Measurements from ENCODE around the gene ATP6V1B1.

Gene ATP6V1B1

GRCh38 chr2:70906439-70907005 lies 29.2 kb upstream of the ATP6V1B1 start:
- Histone ChIP-seq H3K4me3 (ENCODE audit: insufficient read length, low read depth) (no peak overlapping the region), H3K36me3 (ENCODE audit: insufficient read depth, insufficient read length, low read length) (peaks cover 12% of the 10 kb centered on the region), H3K9me3 (ENCODE audit: insufficient read depth, low read length) (no peaks in the 10 kb centered on the region), H3K27me3 (ENCODE audit: insufficient read depth, insufficient read length) (peaks cover 31% of the 10 kb centered on the region), H3K4me1 (ENCODE audit: insufficient read depth, insufficient read length) (peaks cover 3% of the 10 kb centered on the region), H3K9ac (ENCODE audit: insufficient read length, low read depth) (no peak overlapping the region)
- no peak for DNase-seq (ENCODE audit: low read depth, low spot score)
- TF ChIP-seq ZNF274 (IDR thresholded peaks at IDR 0.05; ENCODE audit: low read depth, low read length), result no peak
- TF ChIP-seq SUZ12 (IDR thresholded peaks at IDR 0.05; ENCODE audit: extremely low read depth, insufficient read depth, insufficient read length), result no peak
- no peak for TF ChIP-seq YY1 (IDR thresholded peaks at IDR 0.05; ENCODE audit: insufficient read depth, insufficient read length)

- no peak overlapping the region for H3K9ac ChIP-seq (ENCODE audit: insufficient read length, low read depth)
- TF ChIP-seq SUZ12 (IDR thresholded peaks at IDR 0.05; ENCODE audit: extremely low read depth, insufficient read depth, insufficient read length), result no peak
- DNase-seq (ENCODE audit: low read depth, low spot score), result no peak
- H3K4me3 ChIP-seq (ENCODE audit: insufficient read length, low read depth), result no peak overlapping the region
- H3K36me3 ChIP-seq (ENCODE audit: insufficient read depth, insufficient read length, low read length), result peaks cover 12% of the 10 kb centered on the region
- H3K27me3 ChIP-seq (ENCODE audit: insufficient read depth, insufficient read length), result peaks cover 23% of the 10 kb centered on the region
- H3K4me1 ChIP-seq (ENCODE audit: insufficient read depth, insufficient read length), result no peaks in the 10 kb centered on the region
- H3K9me3 ChIP-seq (ENCODE audit: insufficient read depth, low read length), result no peaks in the 10 kb centered on the region
These were observed 28.3 kb upstream of the ATP6V1B1 start for GRCh38 chr2:70907130-70908057.

GRCh38 chr2:70916291-70916690 lies 19.4 kb upstream of the ATP6V1B1 start:
- DNase-seq (ENCODE audit: low read depth, low spot score), result no peak

GRCh38 chr2:70918016-70918415 lies 17.7 kb upstream of the ATP6V1B1 start:
- Histone ChIP-seq H3K4me1 (ENCODE audit: insufficient read depth, insufficient read length) (peaks cover 6% of the 10 kb centered on the region), H3K36me3 (ENCODE audit: insufficient read depth, insufficient read length, low read length) (no peaks in the 10 kb centered on the region), H3K9me3 (ENCODE audit: insufficient read depth, low read length) (0 out of 2 replicates have a peak, but pooled peaks cover 8% of the 10 kb centered on the region), H3K4me3 (ENCODE audit: insufficient read length, low read depth) (no peak overlapping the region), H3K9ac (ENCODE audit: insufficient read length, low read depth) (no peak overlapping the region), H3K27me3 (ENCODE audit: insufficient read depth, insufficient read length) (no peaks in the 10 kb centered on the region)
- no peak for TF ChIP-seq YY1 (IDR thresholded peaks at IDR 0.05; ENCODE audit: insufficient read depth, insufficient read length)
- no peak for TF ChIP-seq ZNF274 (IDR thresholded peaks at IDR 0.05; ENCODE audit: low read depth, low read length)
- no peak for TF ChIP-seq SUZ12 (IDR thresholded peaks at IDR 0.05; ENCODE audit: extremely low read depth, insufficient read depth, insufficient read length)
- no peak for DNase-seq (ENCODE audit: low read depth, low spot score)

More at GRCh38 chr2:70916291-70916690, 19.4 kb upstream of the ATP6V1B1 start:
- H3K4me3 ChIP-seq (ENCODE audit: insufficient read length, low read depth), result no peak overlapping the region
- no peaks in the 10 kb centered on the region for H3K36me3 ChIP-seq (ENCODE audit: insufficient read depth, insufficient read length, low read length)
- no peak overlapping the region for H3K9ac ChIP-seq (ENCODE audit: insufficient read length, low read depth)
- H3K9me3 ChIP-seq (ENCODE audit: insufficient read depth, low read length), result 0 out of 2 replicates have a peak, but pooled peaks cover 8% of the 10 kb centered on the region
- no peaks in the 10 kb centered on the region for H3K27me3 ChIP-seq (ENCODE audit: insufficient read depth, insufficient read length)
- H3K4me1 ChIP-seq (ENCODE audit: insufficient read depth, insufficient read length), result peaks cover 3% of the 10 kb centered on the region
- no peak for TF ChIP-seq YY1 (IDR thresholded peaks at IDR 0.05; ENCODE audit: insufficient read depth, insufficient read length)
- TF ChIP-seq ZNF274 (IDR thresholded peaks at IDR 0.05; ENCODE audit: low read depth, low read length), result no peak
- TF ChIP-seq SUZ12 (IDR thresholded peaks at IDR 0.05; ENCODE audit: extremely low read depth, insufficient read depth, insufficient read length), result no peak

GRCh38 chr2:70919672-70920366 lies 15.9 kb upstream of the ATP6V1B1 start:
- H3K9ac ChIP-seq (ENCODE audit: insufficient read length, low read depth), result no peak overlapping the region
- H3K9me3 ChIP-seq (ENCODE audit: insufficient read depth, low read length), result 0 out of 2 replicates have a peak, but pooled peaks cover 8% of the 10 kb centered on the region
- H3K4me3 ChIP-seq (ENCODE audit: insufficient read length, low read depth), result no peak overlapping the region
- TF ChIP-seq YY1 (IDR thresholded peaks at IDR 0.05; ENCODE audit: insufficient read depth, insufficient read length) (no peak), SUZ12 (IDR thresholded peaks at IDR 0.05; ENCODE audit: extremely low read depth, insufficient read depth, insufficient read length) (no peak)
- peaks cover 6% of the 10 kb centered on the region for H3K4me1 ChIP-seq (ENCODE audit: insufficient read depth, insufficient read length)
- DNase-seq (ENCODE audit: low read depth, low spot score), result peak; percentile 86
- H3K27me3 ChIP-seq (ENCODE audit: insufficient read depth, insufficient read length), result no peaks in the 10 kb centered on the region
- H3K36me3 ChIP-seq (ENCODE audit: insufficient read depth, insufficient read length, low read length), result no peaks in the 10 kb centered on the region

- Histone ChIP-seq H3K9ac (ENCODE audit: insufficient read length, low read depth) (no peak overlapping the region), H3K4me3 (ENCODE audit: insufficient read length, low read depth) (no peak overlapping the region), H3K4me1 (ENCODE audit: insufficient read depth, insufficient read length) (peaks cover 6% of the 10 kb centered on the region), H3K9me3 (ENCODE audit: insufficient read depth, low read length) (0 out of 2 replicates have a peak, but pooled peaks cover 8% of the 10 kb centered on the region), H3K36me3 (ENCODE audit: insufficient read depth, insufficient read length, low read length) (no peaks in the 10 kb centered on the region), H3K27me3 (ENCODE audit: insufficient read depth, insufficient read length) (no peaks in the 10 kb centered on the region)
- DNase-seq (ENCODE audit: low read depth, low spot score), result no peak
- TF ChIP-seq ZNF274 (IDR thresholded peaks at IDR 0.05; ENCODE audit: low read depth, low read length) (no peak), SUZ12 (IDR thresholded peaks at IDR 0.05; ENCODE audit: extremely low read depth, insufficient read depth, insufficient read length) (no peak), YY1 (IDR thresholded peaks at IDR 0.05; ENCODE audit: insufficient read depth, insufficient read length) (no peak)
These were observed 15.4 kb upstream of the ATP6V1B1 start for GRCh38 chr2:70920367-70920715.

GRCh38 chr2:70921031-70921430 lies 14.7 kb upstream of the ATP6V1B1 start:
- no peaks in the 10 kb centered on the region for H3K36me3 ChIP-seq (ENCODE audit: insufficient read depth, insufficient read length, low read length)
- no peak overlapping the region for H3K9ac ChIP-seq (ENCODE audit: insufficient read length, low read depth)
- TF ChIP-seq ZNF274 (IDR thresholded peaks at IDR 0.05; ENCODE audit: low read depth, low read length) (no peak), YY1 (IDR thresholded peaks at IDR 0.05; ENCODE audit: insufficient read depth, insufficient read length) (no peak), SUZ12 (IDR thresholded peaks at IDR 0.05; ENCODE audit: extremely low read depth, insufficient read depth, insufficient read length) (no peak)
- H3K4me1 ChIP-seq (ENCODE audit: insufficient read depth, insufficient read length), result peaks cover 6% of the 10 kb centered on the region
- 0 out of 2 replicates have a peak, but pooled peaks cover 8% of the 10 kb centered on the region for H3K9me3 ChIP-seq (ENCODE audit: insufficient read depth, low read length)
- H3K4me3 ChIP-seq (ENCODE audit: insufficient read length, low read depth), result no peak overlapping the region
- H3K27me3 ChIP-seq (ENCODE audit: insufficient read depth, insufficient read length), result no peaks in the 10 kb centered on the region
- DNase-seq (ENCODE audit: low read depth, low spot score), result no peak
